Neural progenitor cell (in vitro differentiated cells): ENCODE data around the gene ATP5PD. TPM values are rescaled to one million over a fixed set of nuclear protein-coding genes. Genes with fewer than 3 reads are reported as not detected.

Source experiments
- DNase-seq: peaks from one replicate; pipeline ENCODE4 v3.0.0-alpha.2; 2016; ENCODE audit warnings: low spot score
- H2AFZ ChIP-seq: fragments of 200-600 bp; sonication (generic); replicated peaks from 2 replicates; pipeline ENCODE4 v1.6.1; 2016; ENCODE audit warnings: antibody characterized with exemption
- H3F3A ChIP-seq: fragments of 200-600 bp; sonication (generic); 2 replicates; pipeline ENCODE4 v1.6.1; 2016; ENCODE audit warnings: antibody characterized with exemption, low read depth
- H3K27ac ChIP-seq: fragments of 200-600 bp; sonication (generic); 2 replicates; pipeline ENCODE4 v1.5.1; 2016; ENCODE audit warnings: mild to moderate bottlenecking
- H3K27me3 ChIP-seq: fragments of 200-600 bp; sonication (generic); 2 replicates; pipeline ENCODE4 v1.6.1; 2016; ENCODE audit warnings: mild to moderate bottlenecking, moderate library complexity
- H3K36me3 ChIP-seq: fragments of 200-600 bp; sonication (generic); 2 replicates; pipeline ENCODE4 v1.5.1; 2016
- H3K4me1 ChIP-seq: fragments of 200-600 bp; sonication (generic); 2 replicates; pipeline ENCODE4 v1.6.1; 2016; ENCODE audit warnings: mixed run types
- H3K4me2 ChIP-seq: fragments of 200-600 bp; sonication (generic); 2 replicates; pipeline ENCODE4 v1.6.1; 2016
- H3K4me3 ChIP-seq: fragments of 200-600 bp; sonication (generic); 2 replicates; pipeline ENCODE4 v1.5.1; 2016
- H3K79me2 ChIP-seq: fragments of 200-600 bp; sonication (generic); 2 replicates; pipeline ENCODE4 v1.6.1; 2016; ENCODE audit warnings: low read depth
- H3K9ac ChIP-seq: fragments of 200-600 bp; sonication (generic); 2 replicates; pipeline ENCODE4 v1.6.1; 2016
- H3K9me3 ChIP-seq: fragments of 200-600 bp; sonication (generic); 2 replicates; pipeline ENCODE4 v1.5.1; 2016; ENCODE audit warnings: low read depth
- H4K20me1 ChIP-seq: fragments of 200-600 bp; sonication (generic); 2 replicates; pipeline ENCODE4 v1.6.1; 2016; ENCODE audit warnings: low read depth
- H3K27ac Mint-ChIP-seq: 3 replicates; pipeline ENCODE4 v1.8.0; 2021; ENCODE audit warnings: mixed read lengths
- H3K27me3 Mint-ChIP-seq: 2 replicates; pipeline ENCODE4 v1.8.0; 2022; ENCODE audit warnings: low read depth, mild to moderate bottlenecking, inconsistent platforms, moderate library complexity, mixed read lengths; ENCODE audit not compliant: insufficient read depth
- H3K36me3 Mint-ChIP-seq: 3 replicates; pipeline ENCODE4 v1.8.0; 2021; ENCODE audit warnings: mixed read lengths
- H3K4me1 Mint-ChIP-seq: 3 replicates; pipeline ENCODE4 v1.8.0; 2021; ENCODE audit warnings: mixed read lengths
- H3K4me3 Mint-ChIP-seq: 3 replicates; pipeline ENCODE4 v1.8.0; 2021; ENCODE audit warnings: mild to moderate bottlenecking, moderate library complexity, mixed read lengths
- H3K9me3 Mint-ChIP-seq: 3 replicates; pipeline ENCODE4 v1.8.0; 2020; ENCODE audit warnings: mixed read lengths
- CTCF ChIP-seq: fragments of 200-600 bp; sonication (generic); IDR thresholded peaks from 2 replicates; pipeline ENCODE4 v1.5.1; 2017; ENCODE audit warnings: antibody characterized with exemption, mild to moderate bottlenecking
- EZH2 ChIP-seq: fragments of 200-600 bp; sonication (generic); IDR thresholded peaks from 2 replicates; pipeline ENCODE4 v1.6.1; 2017; ENCODE audit warnings: antibody characterized with exemption, mild to moderate bottlenecking, moderate library complexity
- EZH2phosphoT487 ChIP-seq: fragments of 200-600 bp; sonication (generic); IDR thresholded peaks from 2 replicates; pipeline ENCODE4 v1.6.1; 2017; ENCODE audit warnings: antibody characterized with exemption
- total RNA-seq: library from RNA; depleted of rRNA; stranded (reverse); fragments of >200 nt; gene quantifications from 2 replicates; pipeline ENCODE4 v1.2.3, GENCODE V29; 2015; ENCODE audit warnings: low replicate concordance

Gene ATP5PD
- total RNA-seq, 1 donor from 2014 or later: 268 TPM

GRCh38 chr17:74998783-74999182 lies 48.0 kb downstream of the ATP5PD start:
- H3K9ac ChIP-seq: no peak overlapping the region
- no peak overlapping the region for H3K27ac Mint-ChIP-seq

GRCh38 chr17:74995847-74996246 lies 50.9 kb downstream of the ATP5PD start:
- Histone ChIP-seq H3K36me3 (no peaks in the 10 kb centered on the region), H3K4me1 (no peaks in the 10 kb centered on the region), H3K9ac (no peak overlapping the region), H3K9me3 (no peaks in the 10 kb centered on the region), H4K20me1 (peaks cover 6% of the 10 kb centered on the region), H3K4me3 (no peak overlapping the region), H3K4me2 (no peak overlapping the region), H3K27ac (no peak overlapping the region), H2AFZ (no peak overlapping the region), H3F3A (no peaks in the 10 kb centered on the region), H3K27me3 (no peaks in the 10 kb centered on the region), H3K79me2 (peaks cover under 1% of the 10 kb centered on the region)
- Mint-ChIP-seq H3K9me3 (no peaks in the 10 kb centered on the region), H3K27me3 (peaks cover 3% of the 10 kb centered on the region), H3K4me3 (no peak overlapping the region), H3K36me3 (peaks cover 5% of the 10 kb centered on the region), H3K4me1 (no peaks in the 10 kb centered on the region), H3K27ac (no peak overlapping the region)
- DNase-seq: no peak
- TF ChIP-seq EZH2phosphoT487 (no peak), CTCF (no peak), EZH2 (no peak)

More at GRCh38 chr17:74998783-74999182, 48.0 kb downstream of the ATP5PD start:
- Histone ChIP-seq H3K27me3 (no peaks in the 10 kb centered on the region), H3K36me3 (no peaks in the 10 kb centered on the region), H3K27ac (no peak overlapping the region), H3K4me1 (no peaks in the 10 kb centered on the region), H3K4me3 (no peak overlapping the region), H4K20me1 (no peaks in the 10 kb centered on the region), H3F3A (no peaks in the 10 kb centered on the region), H3K4me2 (no peak overlapping the region), H2AFZ (no peak overlapping the region), H3K9me3 (no peaks in the 10 kb centered on the region), H3K79me2 (no peaks in the 10 kb centered on the region)
- Mint-ChIP-seq H3K4me3 (no peak overlapping the region), H3K36me3 (peaks cover 10% of the 10 kb centered on the region), H3K27me3 (peaks cover 2% of the 10 kb centered on the region), H3K4me1 (no peaks in the 10 kb centered on the region), H3K9me3 (no peaks in the 10 kb centered on the region)
- no peak for DNase-seq
- no peak for TF ChIP-seq CTCF
- TF ChIP-seq EZH2: no peak
- TF ChIP-seq EZH2phosphoT487: no peak

- Histone ChIP-seq H3K27ac (no peak overlapping the region), H3K4me3 (no peak overlapping the region), H3K9me3 (no peaks in the 10 kb centered on the region), H2AFZ (no peak overlapping the region), H3K27me3 (no peaks in the 10 kb centered on the region), H3K79me2 (peaks cover 14% of the 10 kb centered on the region), H3K4me2 (no peak overlapping the region), H3F3A (no peaks in the 10 kb centered on the region), H3K9ac (no peak overlapping the region), H3K36me3 (no peaks in the 10 kb centered on the region), H4K20me1 (peaks cover 11% of the 10 kb centered on the region), H3K4me1 (no peaks in the 10 kb centered on the region)
- TF ChIP-seq EZH2phosphoT487 (no peak), CTCF (no peak), EZH2 (no peak)
- H3K27me3 Mint-ChIP-seq: peaks cover 3% of the 10 kb centered on the region
- H3K4me1 Mint-ChIP-seq: peaks cover 3% of the 10 kb centered on the region
- DNase-seq: no peak
- H3K4me3 Mint-ChIP-seq: no peak overlapping the region
- peaks cover 5% of the 10 kb centered on the region for H3K36me3 Mint-ChIP-seq
- H3K27ac Mint-ChIP-seq: no peak overlapping the region
- H3K9me3 Mint-ChIP-seq: no peaks in the 10 kb centered on the region
Measured at GRCh38 chr17:74994440-74994839, 52.3 kb downstream of the ATP5PD start.
